H1 (cell line): ENCODE data around the gene R3HDM2. TPM values are rescaled to one million over a fixed set of nuclear protein-coding genes. Genes with fewer than 3 reads are reported as not detected.

Experiments
- CTCF ChIA-PET: fragments of 300-600 bp; sonication (Branson Sonifier 250); formaldehyde crosslinking; loops from one replicate; lab custom pipeline; 2021; ENCODE audit not compliant: partially characterized antibody; lab: Charles Lee
- POLR2A ChIA-PET: fragments of 300-600 bp; sonication (Branson Sonifier 250); formaldehyde crosslinking; loops from one replicate; lab custom pipeline; 2021; ENCODE audit warnings: inconsistent platforms; ENCODE audit not compliant: partially characterized antibody; lab: Charles Lee
- DNase-seq, 2 experiments: peaks; one replicate each; pipeline versions ENCODE4 v3.0.0 to v3.0.0-alpha.2; 2010 to 2022; ENCODE audit warnings: low spot score in 2 of 2, low read depth in 1 of 2, mixed read lengths in 1 of 2
- FAIRE-seq: peaks from 2 replicates; lab custom pipeline; 2011; peaks lifted over from hg19 to GRCh38; lab: Jason Lieb, UNC
- H2AFZ ChIP-seq: 2 replicates; pipeline ENCODE4 v1.8.1; 2012; ENCODE audit warnings: low read length, inconsistent platforms
- H2AK5ac ChIP-seq: 2 replicates; pipeline ENCODE4 v1.6.1; 2013; ENCODE audit warnings: low read depth, low read length
- H2BK120ac ChIP-seq: replicated peaks from 2 replicates; pipeline ENCODE3; 2013; ENCODE audit warnings: low read depth, low read length, inconsistent platforms
- H2BK12ac ChIP-seq: 2 replicates; pipeline ENCODE4 v1.6.1; 2013; ENCODE audit warnings: low read depth, low read length
- H2BK15ac ChIP-seq: 2 replicates; pipeline ENCODE4 v1.6.1; 2013; ENCODE audit warnings: low read length
- H2BK20ac ChIP-seq: 2 replicates; pipeline ENCODE4 v1.6.1; 2013; ENCODE audit warnings: low read length
- H2BK5ac ChIP-seq: 2 replicates; pipeline ENCODE4 v1.6.1; 2013; ENCODE audit warnings: low read depth, low read length
- H3K14ac ChIP-seq: 2 replicates; pipeline ENCODE4 v1.6.1; 2013; ENCODE audit warnings: inconsistent platforms; ENCODE audit not compliant: insufficient read length
- H3K18ac ChIP-seq: 2 replicates; pipeline ENCODE4 v1.6.1; 2013; ENCODE audit warnings: low read length; ENCODE audit errors: extremely low read depth
- H3K23ac ChIP-seq: 2 replicates; pipeline ENCODE4 v1.6.1; 2013; ENCODE audit warnings: inconsistent platforms; ENCODE audit not compliant: insufficient read length
- H3K23me2 ChIP-seq: 2 replicates; pipeline ENCODE4 v1.6.1; 2013; ENCODE audit warnings: low read depth, low read length
- H3K27ac ChIP-seq: 2 replicates; pipeline ENCODE4 v1.6.1; 2011; ENCODE audit warnings: low read depth, low read length, inconsistent platforms
- H3K27me3 ChIP-seq, 4 experiments: replicated peaks in 1 of 4; 1 replicate in 1 of 4; 2 replicates in 3 of 4; pipeline versions ENCODE4 v1.6.1 to v1.8.1; 2011 to 2013; ENCODE audit warnings: low read length in 3 of 4, mild to moderate bottlenecking in 3 of 4, inconsistent platforms in 2 of 4, mixed read lengths in 2 of 4, moderate library complexity in 1 of 4; ENCODE audit not compliant: control insufficient read depth in 3 of 4, insufficient read depth in 3 of 4; ENCODE audit errors: extremely low read depth in 1 of 4
- H3K36me3 ChIP-seq, 4 experiments: 2 replicates each; pipeline versions ENCODE4 v1.6.1 to v1.8.1; 2011 to 2013; ENCODE audit warnings: mild to moderate bottlenecking in 4 of 4, low read length in 3 of 4, moderate library complexity in 2 of 4, control low read depth in 1 of 4, inconsistent platforms in 1 of 4; ENCODE audit not compliant: insufficient read depth in 4 of 4, control insufficient read depth in 2 of 4
- H3K4ac ChIP-seq: replicated peaks from 2 replicates; pipeline ENCODE3; 2013; ENCODE audit warnings: low read length, low read depth, mixed read lengths, inconsistent platforms; ENCODE audit not compliant: insufficient read length
- H3K4me1 ChIP-seq, 4 experiments: replicated peaks in 1 of 4; 1 replicate in 1 of 4; 2 replicates in 3 of 4; pipeline versions ENCODE4 v1.6.1 to v1.8.1; 2011 to 2013; ENCODE audit warnings: low read length in 3 of 4, inconsistent platforms in 2 of 4, mixed read lengths in 1 of 4; ENCODE audit not compliant: insufficient read depth in 4 of 4, control insufficient read depth in 3 of 4
- H3K4me2 ChIP-seq, 2 experiments: 2 replicates each; pipeline versions ENCODE4 v1.6.1 to v1.8.1; 2011 to 2013; ENCODE audit warnings: low read depth in 2 of 2, low read length in 2 of 2, control low read depth in 1 of 2, inconsistent platforms in 1 of 2, mild to moderate bottlenecking in 1 of 2; ENCODE audit not compliant: insufficient read depth in 1 of 2
- H3K4me3 ChIP-seq, 4 experiments: fragments of 200-600, 300-600 bp in 1 of 4; sonication (generic), shearing (Covaris generic), sonication (Bioruptor Twin) in 1 of 4; 2 replicates each; pipeline versions ENCODE4 v1.5.1 to v1.8.1; 2011 to 2016; ENCODE audit warnings: low read length in 4 of 4, low read depth in 3 of 4, control low read depth in 2 of 4, inconsistent platforms in 2 of 4, mild to moderate bottlenecking in 2 of 4, mixed read lengths in 1 of 4, moderate library complexity in 1 of 4; ENCODE audit not compliant: insufficient read depth in 2 of 4; ENCODE audit errors: extremely low read depth in 1 of 4
- H3K56ac ChIP-seq: replicated peaks from 2 replicates; pipeline ENCODE3; 2013; ENCODE audit warnings: low read depth, mild to moderate bottlenecking, mixed read lengths, low read length, inconsistent platforms; ENCODE audit not compliant: insufficient read length
- H3K79me1 ChIP-seq: 2 replicates; pipeline ENCODE4 v1.6.1; 2013; ENCODE audit warnings: low read depth, low read length, control low read depth
- H3K79me2 ChIP-seq, 2 experiments: 2 replicates each; pipeline versions ENCODE4 v1.6.1 to v1.8.1; 2012 to 2013; ENCODE audit warnings: low read length in 2 of 2, mild to moderate bottlenecking in 2 of 2, inconsistent platforms in 1 of 2; ENCODE audit not compliant: insufficient read depth in 2 of 2, control insufficient read depth in 1 of 2
- H3K9ac ChIP-seq, 4 experiments: replicated peaks in 1 of 4; 1 replicate in 1 of 4; 2 replicates in 3 of 4; pipeline versions ENCODE4 v1.6.1 to v1.8.1; 2011 to 2013; ENCODE audit warnings: low read depth in 3 of 4, low read length in 3 of 4, control low read depth in 2 of 4, mild to moderate bottlenecking in 2 of 4, moderate library complexity in 2 of 4, inconsistent platforms in 1 of 4; ENCODE audit errors: extremely low read depth in 1 of 4
- H3K9me3 ChIP-seq, 2 experiments: 2 replicates each; pipeline versions ENCODE4 v1.6.1 to v1.8.1; 2012 to 2013; ENCODE audit warnings: mild to moderate bottlenecking in 2 of 2, moderate library complexity in 2 of 2, control low read depth in 1 of 2, inconsistent platforms in 1 of 2, low read depth in 1 of 2, low read length in 1 of 2, mixed read lengths in 1 of 2; ENCODE audit not compliant: insufficient read depth in 2 of 2
- H4K20me1 ChIP-seq, 2 experiments: replicated peaks in 1 of 2; 2 replicates each; pipeline versions ENCODE3 to v1.8.1; 2011 to 2013; ENCODE audit warnings: inconsistent platforms in 2 of 2, low read length in 2 of 2, mild to moderate bottlenecking in 1 of 2; ENCODE audit not compliant: insufficient read depth in 2 of 2, control insufficient read depth in 1 of 2
- H4K5ac ChIP-seq: 2 replicates; pipeline ENCODE4 v1.6.1; 2013; ENCODE audit warnings: low read length, low read depth, mixed read lengths, inconsistent platforms; ENCODE audit not compliant: insufficient read length
- H4K8ac ChIP-seq: 2 replicates; pipeline ENCODE4 v1.8.0; 2013; ENCODE audit warnings: mild to moderate bottlenecking, moderate library complexity, low read length, inconsistent platforms; ENCODE audit not compliant: insufficient read depth; ENCODE audit errors: extremely low read depth
- H4K91ac ChIP-seq: replicated peaks from 2 replicates; pipeline ENCODE3; 2013; ENCODE audit warnings: low read length, mixed read lengths, inconsistent platforms; ENCODE audit not compliant: insufficient read length
- BCL11A ChIP-seq, 2 experiments: IDR thresholded peaks; one replicate each; pipeline ENCODE4 v1.6.1; 2011; ENCODE audit warnings: low read depth in 2 of 2, low read length in 2 of 2, mild to moderate bottlenecking in 2 of 2
- EP300 ChIP-seq, 2 experiments: IDR thresholded peaks; 1 replicate in 1 of 2; 2 replicates in 1 of 2; pipeline ENCODE4 v1.6.1; 2011 to 2012; ENCODE audit warnings: low read depth in 2 of 2, low read length in 2 of 2, mild to moderate bottlenecking in 2 of 2, borderline replicate concordance in 1 of 2, inconsistent platforms in 1 of 2, moderate library complexity in 1 of 2
- KDM4A ChIP-seq: IDR thresholded peaks from one replicate; pipeline ENCODE4 v1.7.1; 2012; ENCODE audit warnings: low read depth, mild to moderate bottlenecking, moderate library complexity, low read length, inconsistent platforms; ENCODE audit not compliant: severe bottlenecking
- PHF8 ChIP-seq: fragments of 200-600 bp; sonication (generic); conservative IDR thresholded peaks from 2 replicates; pipeline ENCODE4 v1.7.1; 2012; ENCODE audit warnings: low read depth, mild to moderate bottlenecking, inconsistent platforms, low read length, moderate library complexity
- RBBP5 ChIP-seq: IDR thresholded peaks from 2 replicates; pipeline ENCODE4 v1.7.1; 2012; ENCODE audit warnings: low read depth, mild to moderate bottlenecking, inconsistent platforms, low read length, moderate library complexity, borderline replicate concordance
- SIN3A ChIP-seq, 2 experiments: IDR thresholded peaks in 1 of 2; conservative IDR thresholded peaks in 1 of 2; 2 replicates each; pipeline ENCODE4 v1.6.1; 2011 to 2012; ENCODE audit warnings: low read length in 2 of 2, improper control_type of control experiment in 1 of 2, low read depth in 1 of 2, mild to moderate bottlenecking in 1 of 2
- SIRT6 ChIP-seq: IDR thresholded peaks from one replicate; pipeline ENCODE4 v1.7.1; 2012; ENCODE audit warnings: low read length, inconsistent platforms
- SP1 ChIP-seq: IDR thresholded peaks from 2 replicates; pipeline ENCODE4 v1.6.1; 2011; ENCODE audit warnings: low read depth, low read length
- SP4 ChIP-seq: IDR thresholded peaks from 2 replicates; pipeline ENCODE4 v1.6.1; 2012; ENCODE audit warnings: low read length, inconsistent platforms
- WGBS, 2 experiments: shearing (Covaris generic) in 1 of 2; methylation state at CpG; one replicate each; pipeline versions ENCODE4 v1.1.6 to v1.1.7; 2013 to 2015; ENCODE audit warnings: low lambda C conversion rate in 2 of 2, mixed read lengths in 2 of 2, inconsistent platforms in 1 of 2, low coverage in 1 of 2, missing lambda C conversion rate in 1 of 2; ENCODE audit not compliant: insufficient replicate concordance in 2 of 2, insufficient coverage in 1 of 2, insufficient read length in 1 of 2; ENCODE audit errors: extremely low coverage in 1 of 2, missing lambda C conversion rate in 1 of 2; 5-methylcytosine and 5-hydroxymethylcytosine counted together
- polyA plus RNA-seq, 7 experiments: library from polyadenylated mRNA; depleted of rRNA in 3 of 7; stranded (reverse) in 5 of 7; unstranded in 2 of 7; fragments of >200 nt in 5 of 7; fragments of 200-250 nt in 2 of 7; gene quantifications; 1 replicate in 5 of 7; 2 replicates in 1 of 7; 4 replicates in 1 of 7; pipeline versions ENCODE4 v1.2.1 to v1.2.3, GENCODE V29; 2011 to 2013; ENCODE audit warnings: missing spikeins in 2 of 7, mixed read lengths in 2 of 7
- total RNA-seq: library from RNA; stranded (reverse); fragmentation: NEBNext Ultra II Directional; extraction: Animal tissue kit (Norgen Biotek cat#: 25700); gene quantifications from 2 replicates; pipeline ENCODE4 v1.2.1, GENCODE V29; 2021
- TF ChIP-seq, protein P1 (sequence below): IDR thresholded peaks from 2 replicates; pipeline ENCODE4 v1.6.1; 2012; ENCODE audit warnings: low read length, inconsistent platforms
- TF ChIP-seq, protein P2 (sequence below): IDR thresholded peaks from 2 replicates; pipeline ENCODE4 v1.6.1; 2011; ENCODE audit warnings: low read length, improper control_type of control experiment

R3HDM2 gene
- total and polyA plus RNA-seq, 2 of the 8 experiments (the other 6 are each of a cell fraction or from before 2014, with no cell fraction given), result 25.6 to 27.0 TPM

DNA sequence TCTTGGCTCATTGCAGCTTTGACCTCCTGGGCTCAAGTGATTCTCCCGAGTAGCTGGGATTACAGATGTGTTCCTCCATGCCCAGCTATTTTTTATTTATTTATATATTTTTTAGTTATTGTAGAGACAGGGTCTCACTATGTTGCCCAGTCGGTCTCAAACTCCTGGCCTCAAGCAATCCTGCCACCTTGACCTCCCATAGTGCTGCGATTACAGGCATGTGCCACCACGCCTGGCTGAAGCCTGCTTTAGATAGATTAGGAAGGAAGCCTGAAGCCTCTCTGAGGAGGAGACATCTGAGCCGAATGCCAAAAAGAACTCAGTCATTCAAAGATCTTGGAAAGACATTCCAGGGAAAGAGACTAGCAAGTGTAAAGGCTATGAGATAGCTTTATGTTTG, 13.9 kb upstream of the R3HDM2 start:
- Histone ChIP-seq H2BK20ac (no peak overlapping the region), H3K9me3 (peaks cover 0 to 3% of the 10 kb centered on the region in 2 experiments; a peak in 2 of 4 replicates), H3K4me1 (no peaks in the 10 kb centered on the region), H3K4me3 (no peak overlapping the region), H3K56ac (no peak overlapping the region), H2BK5ac (no peak overlapping the region), H2BK15ac (0 out of 2 replicates have a peak overlapping the region, but pooled peaks have one; percentile 29), H2AK5ac (no peak overlapping the region), H2BK12ac (no peak overlapping the region), H3K23ac (no peak overlapping the region), H4K8ac (no peak overlapping the region), H3K4me2 (no peak overlapping the region), H3K79me1 (no peaks in the 10 kb centered on the region), H3K9ac (no peak overlapping the region), H2AFZ (no peak overlapping the region), H3K4ac (no peak overlapping the region), H4K5ac (no peak overlapping the region), H3K27ac (no peak overlapping the region), H3K27me3 (no peaks in the 10 kb centered on the region), H4K91ac (no peak overlapping the region), H3K14ac (no peak overlapping the region), H3K18ac (no peak overlapping the region), H3K79me2 (no peaks in the 10 kb centered on the region), H4K20me1 (no peaks in the 10 kb centered on the region), H2BK120ac (no peak overlapping the region), H3K23me2 (no peaks in the 10 kb centered on the region), H3K36me3 (no peaks in the 10 kb centered on the region)
- ChIA-PET POLR2A (interaction anchor here (0.9 to 4.6 kb wide), 2 partner anchors 9 to 14 kb away, joined by 3 to 34 read pairs; partner anchors contain the start of gene INHBE), CTCF (interaction anchor here (1.0 to 6.3 kb wide), 4 partner anchors 10 to 137 kb away, joined by 3 to 47 read pairs (median 4); partner anchors contain the start of gene INHBE)
- no peak for DNase-seq
- 86% methylated on average over 5 of the region's 5 CpGs; no CpG with 5 or more reads in 1 of the 2 experiments for WGBS, 2 experiments
- FAIRE-seq, result no peak
- TF ChIP-seq, protein P1, sequence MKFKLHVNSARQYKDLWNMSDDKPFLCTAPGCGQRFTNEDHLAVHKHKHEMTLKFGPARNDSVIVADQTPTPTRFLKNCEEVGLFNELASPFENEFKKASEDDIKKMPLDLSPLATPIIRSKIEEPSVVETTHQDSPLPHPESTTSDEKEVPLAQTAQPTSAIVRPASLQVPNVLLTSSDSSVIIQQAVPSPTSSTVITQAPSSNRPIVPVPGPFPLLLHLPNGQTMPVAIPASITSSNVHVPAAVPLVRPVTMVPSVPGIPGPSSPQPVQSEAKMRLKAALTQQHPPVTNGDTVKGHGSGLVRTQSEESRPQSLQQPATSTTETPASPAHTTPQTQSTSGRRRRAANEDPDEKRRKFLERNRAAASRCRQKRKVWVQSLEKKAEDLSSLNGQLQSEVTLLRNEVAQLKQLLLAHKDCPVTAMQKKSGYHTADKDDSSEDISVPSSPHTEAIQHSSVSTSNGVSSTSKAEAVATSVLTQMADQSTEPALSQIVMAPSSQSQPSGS, result no peak
- TF ChIP-seq BCL11A (IDR thresholded peaks at IDR 0.05; ENCODE audit: low read depth in 2 of 2, low read length in 2 of 2) (no peak), SP1 (no peak), SIN3A (conservative IDR thresholded peaks at IDR 0.05 in 1 of 2, IDR thresholded peaks at IDR 0.05 in 1 of 2; ENCODE audit: low read depth in 1 of 2, low read length in 2 of 2) (no peak), EP300 (IDR thresholded peaks at IDR 0.05; ENCODE audit: borderline replicate concordance in 1 of 2, low read depth in 2 of 2, low read length in 2 of 2) (no peak), RBBP5 (no peak), PHF8 (no peak), SIRT6 (no peak), KDM4A (no peak), SP4 (no peak)
- TF ChIP-seq, protein P2, sequence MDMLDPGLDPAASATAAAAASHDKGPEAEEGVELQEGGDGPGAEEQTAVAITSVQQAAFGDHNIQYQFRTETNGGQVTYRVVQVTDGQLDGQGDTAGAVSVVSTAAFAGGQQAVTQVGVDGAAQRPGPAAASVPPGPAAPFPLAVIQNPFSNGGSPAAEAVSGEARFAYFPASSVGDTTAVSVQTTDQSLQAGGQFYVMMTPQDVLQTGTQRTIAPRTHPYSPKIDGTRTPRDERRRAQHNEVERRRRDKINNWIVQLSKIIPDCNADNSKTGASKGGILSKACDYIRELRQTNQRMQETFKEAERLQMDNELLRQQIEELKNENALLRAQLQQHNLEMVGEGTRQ, result no peak
